Neural cell (in vitro differentiated cells): ENCODE measurements around the gene FGF12.

Experiments used
- EP300 ChIP-seq: fragments of 450-650 bp; conservative IDR thresholded peaks from 2 replicates; pipeline ENCODE4 v1.6.1; 2014; ENCODE audit warnings: antibody characterized with exemption, mild to moderate bottlenecking, moderate library complexity; ENCODE audit not compliant: poor library complexity, severe bottlenecking
- TAF1 ChIP-seq: IDR thresholded peaks from 2 replicates; pipeline ENCODE4 v1.6.1; 2012; ENCODE audit warnings: low read depth
- TF ChIP-seq, protein P1 (sequence below): fragments of 450-650 bp; IDR thresholded peaks from 2 replicates; pipeline ENCODE4 v1.5.1; 2014; ENCODE audit warnings: antibody characterized with exemption, mild to moderate bottlenecking, moderate library complexity; ENCODE audit not compliant: poor library complexity, severe bottlenecking

GRCh38 chr3:192371870-192372400 lies 355.4 kb downstream of the FGF12 start:
- TF ChIP-seq, protein P1, sequence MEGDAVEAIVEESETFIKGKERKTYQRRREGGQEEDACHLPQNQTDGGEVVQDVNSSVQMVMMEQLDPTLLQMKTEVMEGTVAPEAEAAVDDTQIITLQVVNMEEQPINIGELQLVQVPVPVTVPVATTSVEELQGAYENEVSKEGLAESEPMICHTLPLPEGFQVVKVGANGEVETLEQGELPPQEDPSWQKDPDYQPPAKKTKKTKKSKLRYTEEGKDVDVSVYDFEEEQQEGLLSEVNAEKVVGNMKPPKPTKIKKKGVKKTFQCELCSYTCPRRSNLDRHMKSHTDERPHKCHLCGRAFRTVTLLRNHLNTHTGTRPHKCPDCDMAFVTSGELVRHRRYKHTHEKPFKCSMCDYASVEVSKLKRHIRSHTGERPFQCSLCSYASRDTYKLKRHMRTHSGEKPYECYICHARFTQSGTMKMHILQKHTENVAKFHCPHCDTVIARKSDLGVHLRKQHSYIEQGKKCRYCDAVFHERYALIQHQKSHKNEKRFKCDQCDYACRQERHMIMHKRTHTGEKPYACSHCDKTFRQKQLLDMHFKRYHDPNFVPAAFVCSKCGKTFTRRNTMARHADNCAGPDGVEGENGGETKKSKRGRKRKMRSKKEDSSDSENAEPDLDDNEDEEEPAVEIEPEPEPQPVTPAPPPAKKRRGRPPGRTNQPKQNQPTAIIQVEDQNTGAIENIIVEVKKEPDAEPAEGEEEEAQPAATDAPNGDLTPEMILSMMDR = no peak
- TF ChIP-seq EP300 (no peak), TAF1 (no peak)
